GM12872 (cell line): ENCODE results near the gene ZNF578.

ENCODE experiments used
- CTCF ChIP-seq: IDR thresholded peaks from 3 replicates; pipeline ENCODE4 v1.5.1; 2011; ENCODE audit warnings: low read depth, mild to moderate bottlenecking, low read length, moderate library complexity; ENCODE audit not compliant: insufficient read depth

ZNF578 gene

GRCh38 chr19:52464798-52465470, 11.6 kb downstream of the ZNF578 start:
- TF ChIP-seq CTCF, result no peak

- TF ChIP-seq CTCF, result no peak
These were observed 20.4 kb downstream of the ZNF578 start for GRCh38 chr19:52473655-52474350.

- no peak for TF ChIP-seq CTCF
These were observed 21.2 kb downstream of the ZNF578 start for GRCh38 chr19:52474351-52475127.

GRCh38 chr19:52492201-52492993, 39.0 kb downstream of the ZNF578 start:
- no peak for TF ChIP-seq CTCF

GRCh38 chr19:52492994-52493470, 39.7 kb downstream of the ZNF578 start:
- no peak for TF ChIP-seq CTCF

- no peak for TF ChIP-seq CTCF
These were observed 41.2 kb downstream of the ZNF578 start for GRCh38 chr19:52494518-52494917.
